Neuronal stem cell (in vitro differentiated cells): ENCODE measurements around the gene RYR2.

Source experiments
- DNase-seq: peaks from one replicate; pipeline ENCODE4 v3.0.0-alpha.2; 2013; ENCODE audit warnings: low spot score
- H2AFZ ChIP-seq: one replicate; pipeline ENCODE4 v1.6.1; 2013; ENCODE audit warnings: mild to moderate bottlenecking, low read length, inconsistent platforms
- H2AK5ac ChIP-seq: 2 replicates; pipeline ENCODE4 v1.6.1; 2013; ENCODE audit warnings: low read depth, mild to moderate bottlenecking, inconsistent platforms, low read length, moderate library complexity, mixed read lengths
- H2BK120ac ChIP-seq: 2 replicates; pipeline ENCODE4 v1.6.1; 2013; ENCODE audit warnings: low read depth, mild to moderate bottlenecking, inconsistent platforms, low read length, moderate library complexity, mixed read lengths
- H2BK12ac ChIP-seq: one replicate; pipeline ENCODE4 v1.6.1; 2013; ENCODE audit warnings: low read length, inconsistent platforms
- H2BK15ac ChIP-seq: 2 replicates; pipeline ENCODE4 v1.6.1; 2013; ENCODE audit warnings: mild to moderate bottlenecking, low read length, inconsistent platforms, mixed read lengths
- H2BK5ac ChIP-seq: one replicate; pipeline ENCODE4 v1.6.1; 2013; ENCODE audit warnings: inconsistent platforms, mild to moderate bottlenecking, low read length, moderate library complexity
- H3K14ac ChIP-seq: one replicate; pipeline ENCODE4 v1.6.1; 2013; ENCODE audit warnings: low read length, inconsistent platforms
- H3K18ac ChIP-seq: 2 replicates; pipeline ENCODE4 v1.6.1; 2013; ENCODE audit warnings: low read length, inconsistent platforms
- H3K23ac ChIP-seq: 2 replicates; pipeline ENCODE4 v1.6.1; 2013; ENCODE audit warnings: low read depth, mild to moderate bottlenecking, mixed read lengths, low read length, inconsistent platforms; ENCODE audit not compliant: poor library complexity
- H3K27ac ChIP-seq: replicated peaks from 3 replicates; pipeline ENCODE4 v1.5.1; 2013; ENCODE audit warnings: low read length, inconsistent platforms
- H3K27me3 ChIP-seq, 3 experiments: 2 replicates each; pipeline ENCODE4 v1.6.1; 2013; ENCODE audit warnings: low read length in 3 of 3, mild to moderate bottlenecking in 2 of 3, inconsistent platforms in 1 of 3, low read depth in 1 of 3, mixed read lengths in 1 of 3, moderate library complexity in 1 of 3; ENCODE audit not compliant: control insufficient read depth in 3 of 3, insufficient read depth in 3 of 3
- H3K36me3 ChIP-seq, 2 donors: replicated peaks in 1 of 2; 2 replicates each; pipeline ENCODE4 v1.6.1; 2013; ENCODE audit warnings: low read length in 2 of 2; ENCODE audit not compliant: control insufficient read depth in 2 of 2, insufficient read depth in 2 of 2
- H3K4ac ChIP-seq: 2 replicates; pipeline ENCODE4 v1.6.1; 2013; ENCODE audit warnings: inconsistent platforms, mild to moderate bottlenecking, low read length, moderate library complexity
- H3K4me1 ChIP-seq, 2 donors: 1 replicate in 1 of 2; 2 replicates in 1 of 2; pipeline ENCODE4 v1.6.1; 2013; ENCODE audit warnings: low read length in 2 of 2, low read depth in 1 of 2; ENCODE audit not compliant: control insufficient read depth in 2 of 2, insufficient read depth in 1 of 2
- H3K4me2 ChIP-seq: one replicate; pipeline ENCODE4 v1.6.1; 2013; ENCODE audit warnings: mild to moderate bottlenecking, low read length, inconsistent platforms; ENCODE audit not compliant: insufficient read depth, poor library complexity, severe bottlenecking
- H3K4me3 ChIP-seq, 2 donors: 2 replicates each; pipeline ENCODE4 v1.5.1; 2013; ENCODE audit warnings: low read length in 2 of 2, mild to moderate bottlenecking in 2 of 2, inconsistent platforms in 1 of 2, moderate library complexity in 1 of 2
- H3K79me1 ChIP-seq: one replicate; pipeline ENCODE4 v1.6.1; 2013; ENCODE audit warnings: low read depth, mild to moderate bottlenecking, inconsistent platforms, low read length, moderate library complexity
- H3K9ac ChIP-seq: one replicate; pipeline ENCODE4 v1.6.1; 2013; ENCODE audit warnings: mild to moderate bottlenecking, low read depth, low read length, inconsistent platforms; ENCODE audit not compliant: poor library complexity
- H3K9me3 ChIP-seq, 2 donors: replicated peaks in 1 of 2; 2 replicates each; pipeline versions ENCODE3 to v1.6.1; 2013; ENCODE audit warnings: low read length in 2 of 2, mild to moderate bottlenecking in 2 of 2, inconsistent platforms in 1 of 2, low read depth in 1 of 2, mixed read lengths in 1 of 2, moderate library complexity in 1 of 2; ENCODE audit not compliant: control insufficient read depth in 2 of 2, insufficient read depth in 1 of 2
- H4K8ac ChIP-seq: one replicate; pipeline ENCODE4 v1.6.1; 2013; ENCODE audit warnings: low read depth, mild to moderate bottlenecking, inconsistent platforms, low read length, moderate library complexity
- H4K91ac ChIP-seq: one replicate; pipeline ENCODE4 v1.6.1; 2013; ENCODE audit warnings: low read length, low read depth, mild to moderate bottlenecking, inconsistent platforms; ENCODE audit not compliant: poor library complexity
- WGBS, 2 donors: extraction: QIAGEN DNeasy Blood & Tissue Kit; methylation state at CpG; one replicate each; pipeline ENCODE4 v1.1.7; 2013; ENCODE audit warnings: missing lambda C conversion rate in 2 of 2, mixed read lengths in 1 of 2; ENCODE audit not compliant: insufficient read length in 2 of 2, insufficient replicate concordance in 1 of 2; ENCODE audit errors: extremely low coverage in 2 of 2; 5-methylcytosine and 5-hydroxymethylcytosine counted together

Gene RYR2

DNA sequence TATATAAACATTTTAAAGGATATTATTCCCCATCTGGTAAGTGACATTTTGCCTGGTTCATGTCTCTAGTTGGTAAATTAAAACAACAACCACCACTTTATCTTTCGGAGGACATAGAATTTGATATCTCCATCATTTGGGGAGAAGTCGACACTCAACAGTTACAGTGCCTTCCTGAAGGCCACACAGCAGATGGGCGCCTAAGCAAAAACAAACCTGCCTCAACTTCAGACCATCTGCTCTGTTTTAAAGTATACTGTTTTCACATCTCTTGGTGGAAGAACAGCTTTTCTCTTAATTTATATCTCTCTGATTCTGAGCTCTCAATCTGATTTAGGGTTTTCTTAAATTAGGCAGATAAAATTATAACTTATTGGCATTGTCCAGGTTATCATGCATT, 282.2 kb downstream of the RYR2 start:
- Histone ChIP-seq H3K9ac (no peak overlapping the region), H3K79me1 (no peaks in the 10 kb centered on the region), H2BK12ac (no peak overlapping the region), H2BK15ac (no peak overlapping the region), H2AK5ac (no peak overlapping the region), H2BK120ac (no peak overlapping the region), H3K4me2 (no peak overlapping the region), H4K91ac (no peak overlapping the region), H3K27me3 (no peaks in the 10 kb centered on the region), H3K27ac (no peak overlapping the region), H4K8ac (no peak overlapping the region), H3K4me1 (no peaks in the 10 kb centered on the region), H3K14ac (no peak overlapping the region), H2BK5ac (no peak overlapping the region), H3K23ac (no peak overlapping the region), H3K36me3 (no peaks in the 10 kb centered on the region), H3K4me3 (no peak overlapping the region), H3K4ac (no peak overlapping the region), H2AFZ (no peak overlapping the region), H3K9me3 (no peaks in the 10 kb centered on the region), H3K18ac (no peak overlapping the region)
- DNase-seq, result no peak
- no CpG with 5 or more reads among the region's 3 CpGs for WGBS, 2 donors

- Histone ChIP-seq H3K36me3 (no peaks in the 10 kb centered on the region), H3K4me3 (no peak overlapping the region), H2AFZ (no peak overlapping the region), H2BK12ac (no peak overlapping the region), H3K4ac (no peak overlapping the region), H2BK120ac (no peak overlapping the region), H3K4me1 (no peaks in the 10 kb centered on the region), H2BK15ac (no peak overlapping the region), H3K9ac (no peak overlapping the region), H4K8ac (no peak overlapping the region), H4K91ac (no peak overlapping the region), H3K27me3 (no peaks in the 10 kb centered on the region), H2BK5ac (no peak overlapping the region), H3K27ac (no peak overlapping the region), H3K23ac (no peak overlapping the region), H3K4me2 (no peak overlapping the region), H2AK5ac (no peak overlapping the region), H3K79me1 (no peaks in the 10 kb centered on the region), H3K18ac (no peak overlapping the region), H3K14ac (no peak overlapping the region), H3K9me3 (no peaks in the 10 kb centered on the region)
- no peak for DNase-seq
- no CpG with 5 or more reads among the region's 3 CpGs for WGBS, 2 donors
Observed at GRCh38 chr1:237327061-237327460, 285.1 kb downstream of the RYR2 start.

DNA sequence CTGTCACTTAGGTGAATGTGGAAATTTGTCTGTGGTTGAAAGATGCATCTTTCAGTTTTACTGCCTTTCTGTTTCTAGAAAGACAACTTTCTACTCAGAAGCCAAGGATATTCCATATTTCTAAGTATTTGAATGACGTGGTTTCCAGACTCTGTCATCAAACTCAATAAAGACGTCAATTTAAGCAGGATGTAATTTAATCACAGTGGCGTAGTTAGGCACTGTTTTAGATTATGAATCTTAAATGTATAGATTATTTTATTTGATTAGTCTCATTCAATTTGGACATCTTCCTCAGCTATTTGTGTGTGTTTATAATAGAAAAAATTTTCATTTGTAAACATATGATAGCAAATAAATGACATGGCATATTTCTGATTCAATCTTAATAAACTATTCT, 298.9 kb downstream of the RYR2 start:
- Histone ChIP-seq H3K27ac (no peak overlapping the region), H4K8ac (no peak overlapping the region), H3K4me1 (peaks cover 0 to 4% of the 10 kb centered on the region in 2 donors), H3K9ac (no peak overlapping the region), H4K91ac (no peak overlapping the region), H2AK5ac (no peak overlapping the region), H2BK12ac (no peak overlapping the region), H3K79me1 (no peaks in the 10 kb centered on the region), H3K4ac (no peak overlapping the region), H2AFZ (no peak overlapping the region), H3K23ac (no peak overlapping the region), H3K18ac (no peak overlapping the region), H3K36me3 (no peaks in the 10 kb centered on the region), H3K4me3 (no peak overlapping the region), H3K27me3 (no peaks in the 10 kb centered on the region), H2BK120ac (no peak overlapping the region), H3K14ac (no peak overlapping the region), H3K9me3 (no peaks in the 10 kb centered on the region), H2BK5ac (no peak overlapping the region), H2BK15ac (no peak overlapping the region), H3K4me2 (no peak overlapping the region)
- DNase-seq, result no peak
- no CpG with 5 or more reads among the region's 3 CpGs for WGBS, 2 donors

DNA sequence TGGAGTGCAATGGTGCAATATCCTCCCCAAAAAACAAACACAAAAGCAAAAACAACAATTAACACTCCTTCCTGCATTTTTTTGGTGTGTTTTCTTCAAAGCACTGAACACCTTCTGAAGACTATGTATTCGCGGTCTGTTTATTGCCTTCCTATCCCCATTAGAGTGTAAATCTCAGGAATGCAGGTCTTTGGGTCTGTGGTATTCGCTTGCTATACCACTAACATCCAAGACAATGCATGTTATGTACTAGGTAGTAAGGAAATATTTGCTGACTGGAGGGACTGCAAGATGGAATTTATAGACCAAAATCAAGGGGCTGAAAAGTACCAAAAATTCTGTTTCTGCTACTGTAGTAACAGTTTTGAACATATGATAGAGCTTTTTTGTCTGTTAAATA, 299.4 kb downstream of the RYR2 start:
- Histone ChIP-seq H3K4me1 (peaks cover 0 to 4% of the 10 kb centered on the region in 2 donors), H2BK120ac (no peak overlapping the region), H2BK5ac (no peak overlapping the region), H3K4me3 (no peak overlapping the region), H3K18ac (no peak overlapping the region), H3K27me3 (no peaks in the 10 kb centered on the region), H3K79me1 (no peaks in the 10 kb centered on the region), H2AK5ac (no peak overlapping the region), H3K27ac (no peak overlapping the region), H3K36me3 (no peaks in the 10 kb centered on the region), H3K14ac (no peak overlapping the region), H3K23ac (no peak overlapping the region), H3K4ac (no peak overlapping the region), H3K9me3 (no peaks in the 10 kb centered on the region), H2AFZ (no peak overlapping the region), H4K91ac (no peak overlapping the region), H2BK15ac (no peak overlapping the region), H3K9ac (no peak overlapping the region), H2BK12ac (no peak overlapping the region), H4K8ac (no peak overlapping the region), H3K4me2 (no peak overlapping the region)
- DNase-seq, result no peak
- no CpG with 5 or more reads among the region's 3 CpGs for WGBS, 2 donors
